Activated CD4-positive, alpha-beta memory T cell treated with anti-CD3 and anti-CD28 coated beads, Interleukin-2, amount 10 ng/mL, durations not matched to agents 7 days and 5 days (primary cell): Measurements from ENCODE around the gene DYDC2. TPM values are rescaled to one million over a fixed set of nuclear protein-coding genes. Genes with fewer than 3 reads are reported as not detected.
A peak's percentile ranks its signal among the peaks of the same experiment; 100 is the strongest.

ENCODE experiments used
- CTCF ChIA-PET: fragments of 350-600 bp; sonication (Branson Sonifier 250); formaldehyde crosslinking; loops from one replicate; lab custom pipeline; 2021; ENCODE audit warnings: antibody characterized with exemption, inconsistent platforms; lab: Charles Lee
- POLR2A ChIA-PET: fragments of 350-600 bp; sonication (Branson Sonifier 250); formaldehyde crosslinking; loops from one replicate; lab custom pipeline; 2021; ENCODE audit warnings: antibody characterized with exemption; lab: Charles Lee
- DNase-seq: peaks from one replicate; pipeline ENCODE4 v3.0.0-alpha.2; 2020
- H3K27ac Mint-ChIP-seq: one replicate; pipeline ENCODE4 v1.8.0; 2021; ENCODE audit warnings: mild to moderate bottlenecking, mixed read lengths
- H3K27me3 Mint-ChIP-seq: one replicate; pipeline ENCODE4 v1.8.0; 2021; ENCODE audit warnings: mixed read lengths
- H3K36me3 Mint-ChIP-seq: one replicate; pipeline ENCODE4 v1.8.0; 2021; ENCODE audit warnings: low read depth, mixed read lengths
- H3K4me1 Mint-ChIP-seq: one replicate; pipeline ENCODE4 v1.8.0; 2021; ENCODE audit warnings: mixed read lengths
- H3K4me3 Mint-ChIP-seq: one replicate; pipeline ENCODE4 v1.8.0; 2021; ENCODE audit warnings: mild to moderate bottlenecking, mixed read lengths
- H3K9me3 Mint-ChIP-seq: one replicate; pipeline ENCODE4 v1.8.0; 2021; ENCODE audit warnings: mixed read lengths
- total RNA-seq, 2 experiments: library from RNA; stranded (reverse); gene quantifications; one replicate each; pipeline ENCODE4 v1.2.3, GENCODE V29; 2021

Gene DYDC2
- total RNA-seq, 2 experiments from 2014 or later: not detected

GRCh38 chr10:80379701-80380100 is 23.1 kb downstream of the DYDC2 start:
- ChIA-PET POLR2A (no interaction called here), CTCF (interaction anchor here (0.7 to 1.8 kb wide), 4 partner anchors 58 to 1690 kb away, joined by 3 to 6 read pairs (median 4); no protein-coding TSS in a partner anchor)
- Mint-ChIP-seq H3K4me1 (peaks cover 12% of the 10 kb centered on the region), H3K4me3 (no peak overlapping the region), H3K27me3 (peaks cover 12% of the 10 kb centered on the region), H3K9me3 (no peaks in the 10 kb centered on the region), H3K36me3 (no peaks in the 10 kb centered on the region), H3K27ac (no peak overlapping the region)
- no peak for DNase-seq

GRCh38 chr10:80380185-80380584 is 23.6 kb downstream of the DYDC2 start:
- no peak overlapping the region for H3K27ac Mint-ChIP-seq
- ChIA-PET POLR2A (no interaction called here), CTCF (interaction anchor here (0.7 to 1.8 kb wide), 5 partner anchors 58 to 1690 kb away, joined by 3 to 6 read pairs (median 3); no protein-coding TSS in a partner anchor)
- no peaks in the 10 kb centered on the region for H3K36me3 Mint-ChIP-seq
- peaks cover 12% of the 10 kb centered on the region for H3K27me3 Mint-ChIP-seq
- H3K4me3 Mint-ChIP-seq: no peak overlapping the region
- peaks cover 12% of the 10 kb centered on the region for H3K4me1 Mint-ChIP-seq
- no peaks in the 10 kb centered on the region for H3K9me3 Mint-ChIP-seq
- DNase-seq: no peak

GRCh38 chr10:80382989-80383388 is 26.4 kb downstream of the DYDC2 start:
- peaks cover 12% of the 10 kb centered on the region for H3K4me1 Mint-ChIP-seq
- no peak overlapping the region for H3K4me3 Mint-ChIP-seq
- POLR2A ChIA-PET: interaction anchor here (0.6 kb wide), 2 partner anchors 151 to 885 kb away, joined by 3 read pairs; no protein-coding TSS in a partner anchor
- peaks cover 10% of the 10 kb centered on the region for H3K27me3 Mint-ChIP-seq
- DNase-seq: peak; percentile 53
- no peaks in the 10 kb centered on the region for H3K9me3 Mint-ChIP-seq
- no peaks in the 10 kb centered on the region for H3K36me3 Mint-ChIP-seq
- CTCF ChIA-PET: interaction anchor here (0.6 to 2.2 kb wide), 12 partner anchors 12 to 636 kb away, joined by 3 to 16 read pairs (median 4); partner anchors contain the start of gene PRXL2A
- H3K27ac Mint-ChIP-seq: no peak overlapping the region

DNA sequence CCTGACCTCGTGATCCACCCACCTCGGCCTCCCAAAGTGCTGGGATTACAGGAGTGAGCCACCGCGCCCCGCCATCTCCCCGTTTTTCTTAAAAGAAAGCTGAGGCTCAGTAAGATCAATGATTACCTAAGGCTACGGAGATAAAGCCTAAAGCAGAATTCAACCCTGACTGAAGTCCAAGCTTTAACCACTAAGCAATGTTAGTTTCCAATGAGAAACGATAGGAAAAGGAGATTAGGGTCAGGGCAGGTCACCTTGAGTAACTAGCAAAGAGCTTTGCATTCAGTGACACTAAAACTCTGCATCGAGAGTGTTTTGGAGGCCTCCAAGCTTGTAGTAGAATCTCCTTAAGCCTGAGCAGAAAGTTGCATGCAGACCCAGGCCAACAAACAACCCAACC is 34.2 kb downstream of the DYDC2 start:
- no peaks in the 10 kb centered on the region for H3K4me1 Mint-ChIP-seq
- H3K27me3 Mint-ChIP-seq: peaks cover 8% of the 10 kb centered on the region
- H3K36me3 Mint-ChIP-seq: no peaks in the 10 kb centered on the region
- H3K4me3 Mint-ChIP-seq: no peak overlapping the region
- ChIA-PET CTCF (interaction anchor here (1.3 kb wide), 1 partner anchor 115 kb away, joined by 3 read pairs; no protein-coding TSS in a partner anchor), POLR2A (no interaction called here)
- no peak for DNase-seq
- no peaks in the 10 kb centered on the region for H3K9me3 Mint-ChIP-seq
- H3K27ac Mint-ChIP-seq: no peak overlapping the region

DNA sequence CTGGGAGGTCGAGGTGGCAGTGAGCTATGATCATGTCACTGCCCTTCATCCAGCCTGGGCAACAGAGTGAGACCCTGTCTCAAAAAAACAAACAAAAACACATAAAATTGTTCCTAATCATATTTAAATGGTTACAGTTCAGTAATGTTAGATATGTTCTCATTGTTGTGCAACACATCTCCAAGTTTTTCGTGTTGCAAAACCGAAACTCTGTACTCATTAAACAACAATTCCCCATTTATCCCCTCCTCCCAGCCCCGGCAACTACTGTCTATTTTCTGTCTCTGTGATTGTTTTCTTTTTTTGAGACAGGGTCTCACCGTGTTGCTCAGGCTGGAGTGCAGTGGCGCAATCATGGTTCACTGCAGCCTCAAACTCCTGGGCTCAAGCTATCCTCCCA is 35.7 kb downstream of the DYDC2 start:
- H3K4me3 Mint-ChIP-seq: no peak overlapping the region
- ChIA-PET POLR2A (no interaction called here), CTCF (interaction anchor here (1.0 kb wide), 1 partner anchor 14 kb away, joined by 4 read pairs; no protein-coding TSS in a partner anchor)
- no peaks in the 10 kb centered on the region for H3K36me3 Mint-ChIP-seq
- DNase-seq: no peak
- no peaks in the 10 kb centered on the region for H3K9me3 Mint-ChIP-seq
- peaks cover 9% of the 10 kb centered on the region for H3K27me3 Mint-ChIP-seq
- no peaks in the 10 kb centered on the region for H3K4me1 Mint-ChIP-seq
- no peak overlapping the region for H3K27ac Mint-ChIP-seq

GRCh38 chr10:80394358-80394916 is 37.9 kb downstream of the DYDC2 start:
- H3K27me3 Mint-ChIP-seq: peaks cover 7% of the 10 kb centered on the region
- ChIA-PET CTCF (interaction anchor here (0.9 kb wide), 1 partner anchor 111 kb away, joined by 3 read pairs; no protein-coding TSS in a partner anchor), POLR2A (no interaction called here)
- no peak overlapping the region for H3K4me3 Mint-ChIP-seq
- no peaks in the 10 kb centered on the region for H3K9me3 Mint-ChIP-seq
- H3K27ac Mint-ChIP-seq: no peak overlapping the region
- no peak for DNase-seq
- H3K36me3 Mint-ChIP-seq: no peaks in the 10 kb centered on the region
- H3K4me1 Mint-ChIP-seq: no peaks in the 10 kb centered on the region

DNA sequence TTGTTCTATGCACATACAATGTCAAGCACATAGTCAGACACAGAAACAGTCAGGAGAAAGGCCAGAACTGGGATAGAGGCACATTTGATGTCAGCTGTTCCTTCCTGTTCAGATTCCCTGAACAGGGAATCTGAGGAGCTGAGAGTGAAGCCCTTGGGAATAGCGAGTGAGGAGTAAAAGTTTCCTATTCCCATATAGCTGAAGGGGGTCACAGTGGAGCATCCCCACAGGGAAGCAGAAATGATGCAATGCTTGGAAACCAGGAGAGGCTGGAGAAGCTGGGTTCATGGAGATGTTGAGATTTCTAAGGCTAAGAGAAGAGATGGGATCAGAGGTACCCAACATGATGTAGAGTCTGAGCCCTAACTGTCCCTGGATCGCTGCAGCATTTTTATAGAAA is 40.4 kb downstream of the DYDC2 start:
- H3K4me3 Mint-ChIP-seq: no peak overlapping the region
- no peak for DNase-seq
- H3K4me1 Mint-ChIP-seq: no peaks in the 10 kb centered on the region
- H3K27me3 Mint-ChIP-seq: peaks cover 7% of the 10 kb centered on the region
- H3K9me3 Mint-ChIP-seq: no peaks in the 10 kb centered on the region
- POLR2A ChIA-PET: no interaction called here
- CTCF ChIA-PET: no interaction called here
- H3K27ac Mint-ChIP-seq: no peak overlapping the region
- no peaks in the 10 kb centered on the region for H3K36me3 Mint-ChIP-seq

DNA sequence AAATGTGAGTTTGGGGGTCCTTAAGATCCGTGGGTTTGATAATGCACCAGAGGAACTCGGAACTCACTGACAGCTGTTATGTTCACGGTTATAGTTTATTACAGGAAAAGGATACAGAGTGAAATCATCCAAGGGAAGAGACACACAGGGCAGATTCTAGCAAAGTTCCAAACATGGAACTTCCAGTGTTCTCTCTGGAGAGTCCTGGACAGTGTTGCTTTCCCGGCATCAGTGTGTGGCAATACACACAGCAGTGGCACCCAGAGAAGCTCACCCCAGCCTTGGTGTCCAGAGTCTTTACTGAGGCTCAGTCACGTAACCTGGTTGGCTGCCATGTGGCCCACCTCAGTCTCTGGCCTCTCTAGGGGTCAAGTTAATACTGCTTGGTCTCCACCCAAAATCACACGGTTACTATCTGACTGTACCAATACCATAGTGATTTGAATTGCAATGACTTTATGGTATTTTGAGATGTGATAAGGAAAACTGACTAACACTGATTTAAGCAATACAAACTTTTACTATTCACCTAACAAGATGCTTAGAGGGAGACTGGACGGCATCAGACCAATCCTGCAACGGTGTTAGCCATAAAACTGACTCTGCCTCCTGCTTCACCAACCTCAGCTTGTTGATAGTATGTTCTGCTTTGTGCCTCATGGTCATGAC is 43.7 kb downstream of the DYDC2 start:
- POLR2A ChIA-PET: no interaction called here
- Mint-ChIP-seq H3K9me3 (no peaks in the 10 kb centered on the region), H3K27ac (no peak overlapping the region), H3K4me3 (no peak overlapping the region), H3K36me3 (no peaks in the 10 kb centered on the region), H3K4me1 (no peaks in the 10 kb centered on the region), H3K27me3 (peaks cover 3% of the 10 kb centered on the region)
- CTCF ChIA-PET: no interaction called here
- no peak for DNase-seq

DNA sequence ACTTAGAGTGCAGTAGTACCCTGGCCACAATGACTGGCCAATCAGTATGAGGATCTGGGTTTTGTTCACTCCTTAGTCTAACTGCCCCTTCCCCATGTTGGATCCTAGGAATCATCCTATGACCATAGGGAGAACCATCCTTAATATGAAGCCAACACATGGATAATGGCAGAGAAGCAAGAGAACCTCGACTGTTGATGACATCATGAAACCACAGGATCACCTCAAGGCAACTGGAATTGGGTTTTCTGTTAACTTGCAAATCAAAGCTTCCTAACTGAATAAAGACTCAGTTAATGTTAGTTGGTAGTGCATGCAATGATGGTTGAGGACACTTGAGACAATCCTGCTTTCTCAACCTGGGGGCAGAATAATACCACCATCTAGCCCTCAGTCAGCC is 48.5 kb downstream of the DYDC2 start:
- H3K4me3 Mint-ChIP-seq: no peak overlapping the region
- H3K27me3 Mint-ChIP-seq: peaks cover 22% of the 10 kb centered on the region
- no peaks in the 10 kb centered on the region for H3K36me3 Mint-ChIP-seq
- H3K9me3 Mint-ChIP-seq: no peaks in the 10 kb centered on the region
- H3K27ac Mint-ChIP-seq: no peak overlapping the region
- POLR2A ChIA-PET: no interaction called here
- no peak for DNase-seq
- CTCF ChIA-PET: interaction anchor here (1.2 to 2.0 kb wide), 3 partner anchors 16 to 100 kb away, joined by 3 to 9 read pairs (median 5); no protein-coding TSS in a partner anchor
- H3K4me1 Mint-ChIP-seq: peaks cover 9% of the 10 kb centered on the region

- H3K4me3 Mint-ChIP-seq: no peak overlapping the region
- ChIA-PET CTCF (interaction anchor here (1.2 to 2.0 kb wide), 3 partner anchors 17 to 100 kb away, joined by 3 to 9 read pairs (median 5); no protein-coding TSS in a partner anchor), POLR2A (no interaction called here)
- peaks cover 22% of the 10 kb centered on the region for H3K27me3 Mint-ChIP-seq
- H3K36me3 Mint-ChIP-seq: no peaks in the 10 kb centered on the region
- H3K9me3 Mint-ChIP-seq: no peaks in the 10 kb centered on the region
- DNase-seq: no peak
- H3K4me1 Mint-ChIP-seq: peaks cover 9% of the 10 kb centered on the region
- no peak overlapping the region for H3K27ac Mint-ChIP-seq
These were observed 49.0 kb downstream of the DYDC2 start for GRCh38 chr10:80405626-80406025.

DNA sequence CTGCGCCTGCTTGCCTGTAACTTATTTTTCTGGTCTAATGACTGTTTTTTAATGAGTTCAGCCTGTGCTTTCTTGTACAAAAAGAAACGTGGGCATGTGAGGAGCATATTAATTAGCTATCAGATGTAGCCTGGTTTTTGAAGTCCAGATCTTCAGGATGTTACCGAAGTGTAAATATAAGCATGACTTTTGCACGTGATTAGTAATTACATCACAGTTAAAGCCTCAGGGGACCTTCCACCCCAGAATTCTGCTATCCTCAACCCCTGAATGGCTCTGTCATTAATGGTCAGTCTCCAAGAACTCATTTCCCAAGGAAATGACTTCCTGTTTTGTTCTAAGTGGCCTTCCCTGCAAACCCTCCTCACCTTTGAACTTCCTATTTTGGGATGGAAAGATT is 49.6 kb downstream of the DYDC2 start:
- Mint-ChIP-seq H3K27ac (no peak overlapping the region), H3K9me3 (no peaks in the 10 kb centered on the region), H3K36me3 (no peaks in the 10 kb centered on the region), H3K27me3 (peaks cover 22% of the 10 kb centered on the region), H3K4me3 (no peak overlapping the region), H3K4me1 (peaks cover 9% of the 10 kb centered on the region)
- ChIA-PET POLR2A (no interaction called here), CTCF (interaction anchor here (1.2 to 2.0 kb wide), 3 partner anchors 17 to 99 kb away, joined by 3 to 9 read pairs (median 5); no protein-coding TSS in a partner anchor)
- no peak for DNase-seq

GRCh38 chr10:80407812-80408241 is 51.2 kb downstream of the DYDC2 start:
- Mint-ChIP-seq H3K27ac (no peak overlapping the region), H3K27me3 (peaks cover 22% of the 10 kb centered on the region), H3K36me3 (no peaks in the 10 kb centered on the region), H3K4me1 (peaks cover 9% of the 10 kb centered on the region), H3K4me3 (peak overlapping the region; percentile 69), H3K9me3 (no peaks in the 10 kb centered on the region)
- peak; percentile 21 for DNase-seq
- POLR2A ChIA-PET: interaction anchor here (0.7 to 1.0 kb wide), 2 partner anchors 11 to 74 kb away, joined by 3 read pairs; no protein-coding TSS in a partner anchor
- CTCF ChIA-PET: interaction anchor here (0.6 to 1.5 kb wide), 12 partner anchors 25 to 192 kb away, joined by 3 to 15 read pairs (median 3); partner anchors contain the start of gene SH2D4B
